D721Med (cell line): ENCODE results near the gene HACD2.

Experiments used
- DNase-seq: peaks from one replicate; pipeline ENCODE4 v3.0.0; 2011; ENCODE audit warnings: low spot score; ENCODE audit not compliant: insufficient read length
- FAIRE-seq: peaks from 2 replicates; lab custom pipeline; 2011; peaks lifted over from hg19 to GRCh38; lab: Jason Lieb, UNC
- TF ChIP-seq, protein P1 (sequence below): IDR thresholded peaks from 2 replicates; pipeline ENCODE4 v1.5.1; 2012; ENCODE audit warnings: mild to moderate bottlenecking, control low read depth; ENCODE audit not compliant: insufficient read depth; ENCODE audit errors: missing control alignments

The HACD2 gene

DNA sequence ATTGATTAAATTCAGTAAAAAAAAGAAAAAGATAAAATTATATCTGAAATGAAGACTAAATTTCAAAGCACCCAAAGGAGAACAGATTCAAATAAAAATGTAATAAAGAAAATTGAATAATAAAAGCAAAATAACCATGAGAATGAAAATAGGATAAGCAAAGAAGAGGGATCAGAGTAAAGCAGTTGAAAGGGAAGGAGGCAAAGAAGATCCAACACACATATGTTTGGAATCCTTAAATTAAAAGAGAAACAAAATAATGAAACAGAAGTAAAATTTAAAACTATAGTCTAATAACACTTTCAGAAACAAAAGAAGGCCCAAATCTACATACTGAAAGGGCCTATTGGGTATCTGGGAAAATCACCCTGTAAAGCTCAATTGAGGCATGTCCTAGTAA is 32.1 kb downstream of the HACD2 start:
- no peak for FAIRE-seq
- no peak for DNase-seq
- TF ChIP-seq, protein P1, sequence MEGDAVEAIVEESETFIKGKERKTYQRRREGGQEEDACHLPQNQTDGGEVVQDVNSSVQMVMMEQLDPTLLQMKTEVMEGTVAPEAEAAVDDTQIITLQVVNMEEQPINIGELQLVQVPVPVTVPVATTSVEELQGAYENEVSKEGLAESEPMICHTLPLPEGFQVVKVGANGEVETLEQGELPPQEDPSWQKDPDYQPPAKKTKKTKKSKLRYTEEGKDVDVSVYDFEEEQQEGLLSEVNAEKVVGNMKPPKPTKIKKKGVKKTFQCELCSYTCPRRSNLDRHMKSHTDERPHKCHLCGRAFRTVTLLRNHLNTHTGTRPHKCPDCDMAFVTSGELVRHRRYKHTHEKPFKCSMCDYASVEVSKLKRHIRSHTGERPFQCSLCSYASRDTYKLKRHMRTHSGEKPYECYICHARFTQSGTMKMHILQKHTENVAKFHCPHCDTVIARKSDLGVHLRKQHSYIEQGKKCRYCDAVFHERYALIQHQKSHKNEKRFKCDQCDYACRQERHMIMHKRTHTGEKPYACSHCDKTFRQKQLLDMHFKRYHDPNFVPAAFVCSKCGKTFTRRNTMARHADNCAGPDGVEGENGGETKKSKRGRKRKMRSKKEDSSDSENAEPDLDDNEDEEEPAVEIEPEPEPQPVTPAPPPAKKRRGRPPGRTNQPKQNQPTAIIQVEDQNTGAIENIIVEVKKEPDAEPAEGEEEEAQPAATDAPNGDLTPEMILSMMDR = no peak

DNA sequence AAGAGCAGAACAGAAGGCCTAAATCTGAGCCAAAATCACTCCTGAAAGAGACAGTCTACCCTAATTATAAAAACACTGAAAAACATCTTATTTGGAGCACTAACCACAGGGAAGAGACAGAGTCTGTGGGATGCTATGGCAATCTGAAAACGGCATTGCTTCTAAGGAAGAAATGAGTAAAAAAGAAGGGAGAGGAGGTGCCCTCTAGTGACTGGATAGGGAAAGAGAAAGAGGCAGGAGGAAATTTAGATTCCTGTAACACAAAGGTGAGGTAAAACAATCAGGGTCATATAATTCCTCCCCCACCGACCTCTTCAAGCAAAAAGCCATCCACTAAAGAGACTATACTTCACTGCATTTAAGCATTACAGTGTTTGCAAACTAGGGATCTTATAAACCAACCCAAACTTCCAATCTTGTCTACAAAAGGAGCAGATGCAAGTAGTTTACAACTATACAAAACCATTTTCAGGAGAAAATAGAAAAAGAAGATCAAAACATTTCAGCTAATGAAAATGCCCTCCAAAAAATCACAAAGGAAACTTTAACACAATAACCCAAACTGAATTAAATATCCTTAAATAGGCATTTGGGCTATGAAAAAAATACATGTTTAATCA is 32.6 kb downstream of the HACD2 start:
- FAIRE-seq (peak; percentile 63), DNase-seq (no peak)
- TF ChIP-seq, protein P1 = peak; percentile 43

DNA sequence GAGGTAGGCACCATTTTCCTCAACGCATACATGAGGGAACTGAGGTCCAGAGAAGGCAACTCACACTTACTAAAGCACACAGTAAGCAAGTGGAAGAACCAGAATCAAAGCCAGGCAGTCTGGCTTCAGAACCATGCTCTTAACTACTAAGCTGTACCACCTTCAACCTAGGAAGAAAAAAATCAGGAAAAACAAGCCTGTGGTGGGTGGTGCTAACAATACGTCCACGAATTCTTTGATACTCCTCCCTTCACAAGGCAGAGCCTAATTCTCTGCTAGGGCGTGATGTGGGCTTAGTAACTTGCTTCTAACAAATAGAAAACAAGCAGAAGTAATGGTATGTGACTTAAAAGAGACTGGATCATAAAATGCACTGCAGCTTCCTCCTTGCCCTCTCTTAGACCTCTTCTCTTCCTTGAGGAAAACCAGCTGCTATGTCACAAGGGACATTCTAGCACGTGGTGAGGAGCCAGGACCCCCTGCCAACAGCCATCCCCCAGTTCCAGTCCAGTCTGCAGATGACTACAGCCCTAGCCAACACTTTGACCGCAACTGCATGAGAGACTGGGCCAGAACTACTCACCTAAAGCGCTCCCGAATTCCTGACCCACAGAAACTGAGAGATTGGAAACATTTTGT is 36.9 kb downstream of the HACD2 start:
- TF ChIP-seq, protein P1 = no peak
- DNase-seq (no peak), FAIRE-seq (no peak)

DNA sequence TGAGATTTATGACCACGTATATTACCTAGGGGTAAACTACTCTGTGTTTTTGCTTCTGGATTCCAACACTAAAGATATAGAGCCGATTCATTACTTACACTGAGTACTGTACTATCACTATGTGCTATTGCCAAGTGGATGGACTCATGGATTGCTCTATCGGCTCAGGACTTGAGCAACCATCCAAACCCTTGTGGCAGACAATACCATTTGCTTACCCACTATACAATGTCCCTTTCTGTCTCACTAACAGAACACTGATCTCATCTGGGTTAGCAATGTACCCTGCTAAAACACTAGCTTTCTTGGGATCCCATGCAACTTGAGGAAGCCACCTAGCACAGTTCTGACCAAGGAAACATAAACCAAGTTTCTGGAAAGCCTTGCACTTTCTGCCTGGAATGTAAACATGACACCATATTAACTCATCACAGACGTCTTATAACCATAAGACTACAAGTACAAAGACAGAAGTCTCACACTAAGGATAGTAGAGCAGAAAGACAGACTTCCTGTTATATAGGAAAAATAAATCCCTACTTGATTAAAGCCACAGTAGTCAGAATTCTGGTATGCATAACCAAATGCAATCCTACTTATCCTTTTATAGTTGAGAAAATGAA is 38.6 kb downstream of the HACD2 start:
- DNase-seq (no peak), FAIRE-seq (no peak)
- TF ChIP-seq, protein P1 = no peak

DNA sequence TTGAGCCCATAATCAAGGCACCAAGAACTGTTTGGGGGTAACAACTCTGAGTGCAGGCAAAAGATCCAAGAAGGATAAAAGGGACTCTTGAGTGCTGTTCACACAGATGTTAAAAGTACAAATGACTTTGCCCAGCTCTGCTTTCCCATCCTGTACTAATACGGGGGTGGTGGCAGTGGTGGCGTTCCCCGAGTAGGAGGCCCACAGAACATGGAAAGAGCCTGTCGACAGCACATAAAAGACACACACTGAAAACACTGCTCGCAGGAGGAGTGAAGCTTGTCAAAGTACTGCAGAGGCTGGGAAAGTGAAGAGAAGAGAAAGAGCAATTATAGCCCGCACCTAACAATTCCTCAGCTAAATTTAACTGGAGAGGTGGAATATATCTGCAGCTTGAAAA is 40.9 kb downstream of the HACD2 start:
- FAIRE-seq = no peak
- TF ChIP-seq, protein P1 = no peak
- DNase-seq = no peak

DNA sequence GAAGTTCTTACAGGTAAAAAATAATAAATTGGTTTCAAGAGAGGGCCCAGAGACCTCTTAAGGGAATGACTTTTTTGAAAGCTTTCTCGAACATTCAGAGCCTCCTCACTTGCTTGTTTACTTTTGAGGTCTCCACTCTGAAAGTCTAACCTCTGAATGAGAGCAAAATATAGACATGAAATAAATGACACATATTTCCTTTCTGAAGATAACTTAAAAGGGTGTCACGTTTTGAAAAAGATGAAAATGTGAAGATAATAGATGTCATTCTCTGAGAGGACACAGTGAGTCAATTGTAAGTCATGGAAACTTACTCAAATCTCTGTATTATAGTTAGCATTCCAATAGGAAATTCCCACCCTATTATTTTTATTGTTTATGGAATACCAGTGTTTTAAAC is 44.6 kb downstream of the HACD2 start:
- no peak for DNase-seq
- TF ChIP-seq, protein P1 = no peak
- FAIRE-seq = no peak
